K562 (cell line): ENCODE measurements around the gene DBH. TPM values are rescaled to one million over a fixed set of nuclear protein-coding genes. Genes with fewer than 3 reads are reported as not detected.

Experiments used
- ATAC-seq: fragments of 200-7000 bp; cut with Tn5 transposase; 3 replicates; pipeline ENCODE4 v1.9.1; 2020; ENCODE audit warnings: moderate library complexity
- BruUV-seq: library from RNA; stranded (reverse); fragments of 400-500 nt; replicated peaks from 2 replicates; lab custom pipeline; 2021; lab: Mats Ljungman, UMichigan
- CTCF ChIA-PET: fragments of 300-600 bp; formaldehyde crosslinking; extraction: SDS; loops from one replicate; lab custom pipeline; 2021; ENCODE audit warnings: low intra/inter-chr PET ratio; lab: Yijun Ruan, JAX
- POLR2A ChIA-PET: fragments of 300-600, 350-650 bp; sonication (Branson Sonifier 250); formaldehyde crosslinking; extraction: SDS; loops from one replicate; lab custom pipeline; 2021; ENCODE audit warnings: antibody characterized with exemption, inconsistent platforms; lab: Yijun Ruan, JAX
- DNase-seq, 4 experiments: peaks; one replicate each; pipeline versions ENCODE4 v3.0.0 to v3.0.0-alpha.2; 2011 to 2018; ENCODE audit warnings: low spot score in 3 of 4, mixed read lengths in 3 of 4; ENCODE audit errors: extremely low read depth in 1 of 4
- FAIRE-seq: peaks from 2 replicates; lab custom pipeline; 2011; peaks lifted over from hg19 to GRCh38; lab: Jason Lieb, UNC
- H2AFZ ChIP-seq: 2 replicates; pipeline ENCODE4 v1.6.0; 2011; ENCODE audit warnings: low read depth, low read length, control low read depth, inconsistent platforms
- H3K27ac ChIP-seq: fragments of 200-600 bp; 3 replicates; pipeline ENCODE4 v1.8.0; 2011; ENCODE audit warnings: low read depth, mild to moderate bottlenecking, control low read depth, inconsistent platforms, low read length, moderate library complexity, mixed read lengths; ENCODE audit errors: extremely low read depth
- H3K27me3 ChIP-seq, 2 experiments: fragments of 300-600 bp in 1 of 2; 2 replicates in 1 of 2; 3 replicates in 1 of 2; pipeline versions ENCODE4 v1.6.0 to v1.8.0; 2011; ENCODE audit warnings: inconsistent platforms in 2 of 2, low read length in 2 of 2, mild to moderate bottlenecking in 1 of 2, mixed read lengths in 1 of 2, moderate library complexity in 1 of 2; ENCODE audit not compliant: control insufficient read depth in 2 of 2, insufficient read depth in 2 of 2
- H3K36me3 ChIP-seq: fragments of 300-600 bp; 3 replicates; pipeline ENCODE4 v1.8.0; 2011; ENCODE audit warnings: mild to moderate bottlenecking, low read length, inconsistent platforms; ENCODE audit not compliant: control insufficient read depth, insufficient read depth
- H3K4me1 ChIP-seq, 2 experiments: fragments of 200-600 bp in 1 of 2; replicated peaks in 1 of 2; 2 replicates in 1 of 2; 3 replicates in 1 of 2; pipeline versions ENCODE4 v1.5.1 to v1.8.0; 2011; ENCODE audit warnings: inconsistent platforms in 2 of 2, low read length in 2 of 2, mild to moderate bottlenecking in 1 of 2, mixed read lengths in 1 of 2, moderate library complexity in 1 of 2; ENCODE audit not compliant: control insufficient read depth in 2 of 2, insufficient read depth in 2 of 2
- H3K4me2 ChIP-seq: 2 replicates; pipeline ENCODE4 v1.6.1; 2011; ENCODE audit warnings: low read length, control low read depth, inconsistent platforms, mixed read lengths; ENCODE audit not compliant: insufficient read depth
- H3K4me3 ChIP-seq: fragments of 200-600 bp; sonication (generic), shearing (Covaris generic); 2 replicates; pipeline ENCODE4 v1.5.1; 2016; ENCODE audit warnings: control low read depth, inconsistent platforms
- H3K79me2 ChIP-seq: fragments of 200-600 bp; 3 replicates; pipeline ENCODE4 v1.8.0; 2011; ENCODE audit warnings: low read length, inconsistent platforms; ENCODE audit not compliant: control insufficient read depth, insufficient read depth
- H3K9ac ChIP-seq, 2 experiments: 2 replicates each; pipeline versions ENCODE4 v1.6.0 to v1.6.1; 2011; ENCODE audit warnings: low read depth in 2 of 2, low read length in 2 of 2, control low read depth in 1 of 2, inconsistent platforms in 1 of 2, mild to moderate bottlenecking in 1 of 2, mixed read lengths in 1 of 2; ENCODE audit not compliant: insufficient read depth in 1 of 2
- H3K9me1 ChIP-seq: one replicate; pipeline ENCODE4 v1.6.0; 2011; ENCODE audit warnings: inconsistent platforms, mild to moderate bottlenecking, low read length, moderate library complexity; ENCODE audit not compliant: control insufficient read depth, insufficient read depth
- H3K9me3 ChIP-seq: replicated peaks from 2 replicates; pipeline ENCODE4 v1.5.1; 2011; ENCODE audit warnings: low read depth, low read length, inconsistent platforms; ENCODE audit not compliant: control insufficient read depth, insufficient read depth
- H4K20me1 ChIP-seq: replicated peaks from 2 replicates; pipeline ENCODE4 v1.6.1; 2011; ENCODE audit warnings: low read length, inconsistent platforms, mixed read lengths; ENCODE audit not compliant: control insufficient read depth, insufficient read depth
- CHCHD3 ChIP-seq: fragments of 250-450 bp; sonication (Bioruptor Pico); IDR thresholded peaks from 2 replicates; pipeline ENCODE4 v2.1.2; 2022; ENCODE audit warnings: mild to moderate bottlenecking
- DPF2 ChIP-seq: fragments of 450-650 bp; IDR thresholded peaks from 2 replicates; pipeline ENCODE4 v1.6.1; 2016
- ESRRA ChIP-seq: fragments of 450-650 bp; IDR thresholded peaks from 2 replicates; pipeline ENCODE4 v1.6.1; 2014; ENCODE audit warnings: low read depth, mild to moderate bottlenecking, moderate library complexity, borderline replicate concordance
- FOXA1 ChIP-seq: fragments of 450-650 bp; IDR thresholded peaks from 2 replicates; pipeline ENCODE4 v1.6.1; 2016; ENCODE audit warnings: mild to moderate bottlenecking, borderline replicate concordance
- FOXA3 ChIP-seq, 2 experiments: fragments of 450-650 bp in 1 of 2; sonication (generic) in 1 of 2; formaldehyde crosslinking; IDR thresholded peaks in 1 of 2; conservative IDR thresholded peaks in 1 of 2; 2 replicates each; pipeline versions ENCODE4 v1.4.0 to v1.8.0; 2020 to 2022; ENCODE audit warnings: mild to moderate bottlenecking in 2 of 2, missing genetic modification reagents in 1 of 2
- HNRNPH1 ChIP-seq: fragments of 200-400 bp; formaldehyde crosslinking; optimal IDR thresholded peaks from 2 replicates; pipeline ENCODE3; 2017; ENCODE audit warnings: low read depth, mild to moderate bottlenecking, low read length, moderate library complexity
- HNRNPL ChIP-seq: fragments of 200-400 bp; formaldehyde crosslinking; IDR thresholded peaks from 2 replicates; pipeline ENCODE4 v1.6.1; 2017; ENCODE audit warnings: low read depth, mild to moderate bottlenecking, low read length
- KAT7 ChIP-seq: sonication (generic); formaldehyde crosslinking; IDR thresholded peaks from 2 replicates; pipeline ENCODE4 v1.8.0; 2022; ENCODE audit warnings: missing genetic modification reagents, mild to moderate bottlenecking, borderline replicate concordance
- MAFG ChIP-seq: fragments of 450-650 bp; conservative IDR thresholded peaks from 2 replicates; pipeline ENCODE4 v1.6.1; 2016; ENCODE audit warnings: missing genetic modification characterization, missing compliant biosample characterization
- MXI1 ChIP-seq: IDR thresholded peaks from 2 replicates; pipeline ENCODE4 v1.6.1; 2011; ENCODE audit warnings: low read depth, mild to moderate bottlenecking, improper control_type of control experiment, low read length
- PURB ChIP-seq: sonication (generic); formaldehyde crosslinking; IDR thresholded peaks from 2 replicates; pipeline ENCODE4 v1.9.0; 2021; ENCODE audit warnings: low read depth, mild to moderate bottlenecking, missing genetic modification reagents
- SIRT6 ChIP-seq: IDR thresholded peaks from one replicate; pipeline ENCODE4 v1.6.1; 2012; ENCODE audit warnings: low read depth, mild to moderate bottlenecking, control low read depth, inconsistent platforms, low read length, moderate library complexity
- SP2 ChIP-seq: IDR thresholded peaks from 2 replicates; pipeline ENCODE4 v1.6.1; 2011; ENCODE audit warnings: mild to moderate bottlenecking, low read depth, low read length, moderate library complexity; ENCODE audit not compliant: poor library complexity, severe bottlenecking; ENCODE audit errors: extremely low read depth
- TCF7 ChIP-seq: sonication (generic); IDR thresholded peaks from 2 replicates; pipeline ENCODE4 v1.6.1; 2016; ENCODE audit warnings: antibody characterized with exemption, borderline replicate concordance
- TEAD4 ChIP-seq, 2 experiments: sonication (generic) in 1 of 2; formaldehyde crosslinking in 1 of 2; IDR thresholded peaks; 2 replicates each; pipeline versions ENCODE4 v1.6.1 to v1.8.0; 2012 to 2022; ENCODE audit warnings: borderline replicate concordance in 1 of 2, inconsistent platforms in 1 of 2, low read length in 1 of 2, mild to moderate bottlenecking in 1 of 2, missing genetic modification reagents in 1 of 2
- ZFP36 ChIP-seq: fragments of 150-350 bp; IDR thresholded peaks from 2 replicates; pipeline ENCODE4 v1.6.1; 2018; ENCODE audit warnings: low read length, low read depth; ENCODE audit not compliant: partially characterized antibody
- ZNF507 ChIP-seq: conservative IDR thresholded peaks from 2 replicates; pipeline ENCODE4 v1.6.1; 2017; ENCODE audit warnings: missing genetic modification characterization, missing compliant biosample characterization
- WGBS: fragments of 100-300 bp; shearing (Covaris generic); methylation state at CpG from one replicate; pipeline ENCODE4 v1.1.6; 2016; ENCODE audit warnings: low coverage, mixed read lengths; ENCODE audit not compliant: insufficient coverage; ENCODE audit errors: missing lambda C conversion rate; 5-methylcytosine and 5-hydroxymethylcytosine counted together
- in situ Hi-C: fragments of 300-500 bp; cut with MboI; formaldehyde crosslinking; loops from 4 replicates; pipeline ENCODE4 v1.15.0; 2018; ENCODE audit warnings: inconsistent platforms, mixed read lengths
- intact Hi-C: fragments of 100-400 bp; cut with micrococcal nuclease; formaldehyde crosslinking; loops from 2 replicates; pipeline ENCODE4 v1.14.2; 2022
- polyA plus RNA-seq, 8 experiments: library from polyadenylated mRNA; depleted of rRNA in 4 of 8; stranded (reverse) in 5 of 8; unstranded in 3 of 8; fragments of >200 nt; fragmentation: Nextera tagmentation in 2 of 8; fragmentation: Illumina TruSeq in 1 of 8; extraction: Ambion mirVana in 2 of 8; extraction: Trizol in 1 of 8; gene quantifications; 2 replicates each; pipeline versions ENCODE4 v1.2.1 to v1.2.3, GENCODE V29; 2011 to 2014; ENCODE audit warnings: inconsistent platforms in 1 of 8, missing spikeins in 1 of 8
- total RNA-seq, 7 experiments: library from RNA; depleted of rRNA in 6 of 7; stranded (reverse); fragments of >200 nt in 6 of 7; fragmentation: Illumina TruSeq in 2 of 7; extraction: Trizol in 2 of 7; gene quantifications; 2 replicates each; pipeline versions ENCODE4 v1.2.1 to v1.2.3, GENCODE V29; 2011 to 2021; ENCODE audit warnings: low replicate concordance in 1 of 7
- TF ChIP-seq, protein P1 (sequence below): sonication (generic); formaldehyde crosslinking; IDR thresholded peaks from 2 replicates; pipeline ENCODE4 v1.5.0; 2020; ENCODE audit warnings: missing genetic modification reagents

DBH gene
- total and polyA plus RNA-seq, 9 of the 15 experiments (the other 6 are each of a cell fraction or from before 2014, with no cell fraction given), result not detected

DNA sequence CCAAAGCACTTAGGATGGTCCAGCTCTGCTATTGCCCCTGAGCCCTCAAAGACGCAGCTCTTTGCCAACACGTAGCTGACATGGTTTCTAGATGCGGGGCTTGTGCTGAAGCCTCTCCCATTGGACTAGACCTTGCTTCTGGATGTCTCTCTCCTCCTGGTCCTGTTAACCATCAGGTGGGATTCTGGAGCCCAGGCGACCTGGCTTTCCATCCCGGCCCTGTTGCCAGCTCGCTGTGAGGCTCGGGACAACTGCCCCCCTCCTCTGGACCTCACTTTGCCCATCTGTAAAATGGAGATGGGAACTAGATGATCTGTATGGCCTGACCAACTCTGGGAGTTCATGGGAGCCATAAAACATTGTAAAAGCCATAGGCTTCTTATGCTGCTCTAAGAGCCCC is 4.0 kb downstream of the DBH start:
- no TSS peak for BruUV-seq
- POLR2A ChIA-PET, result interaction anchor here (0.6 kb wide), 2 partner anchors 14 to 72 kb away, joined by 3 read pairs; no protein-coding TSS in a partner anchor
- H3K79me2 ChIP-seq, result no peaks in the 10 kb centered on the region
- H3K9ac ChIP-seq, result no peak overlapping the region
- CTCF ChIA-PET, result no interaction called here
- no peak overlapping the region for H3K4me3 ChIP-seq
- H3K27ac ChIP-seq, result no peak overlapping the region
- H3K4me2 ChIP-seq, result no peak overlapping the region
- peaks cover 10 to 91% of the 10 kb centered on the region in 2 experiments; a peak in 4 of 5 replicates for H3K27me3 ChIP-seq
- ATAC-seq, result no peak
- peaks cover 3% of the 10 kb centered on the region for H3K9me1 ChIP-seq
- TF ChIP-seq FOXA1 (no peak), ZNF507 (tag) (no peak), TEAD4 (IDR thresholded peaks at IDR 0.05; ENCODE audit: low read length) (no peak), TEAD4 (CRISPR knock-in tag; IDR thresholded peaks at IDR 0.05; ENCODE audit: borderline replicate concordance) (no peak), HNRNPL (no peak), SIRT6 (no peak), PURB (CRISPR knock-in tag) (no peak), MAFG (tag) (no peak), ZFP36 (no peak), KAT7 (CRISPR knock-in tag) (no peak), ESRRA (no peak), FOXA3 (CRISPR knock-in tag; conservative IDR thresholded peaks at IDR 0.05 in 1 of 2, IDR thresholded peaks at IDR 0.05 in 1 of 2) (no peak), TCF7 (no peak), HNRNPH1 (no peak), DPF2 (no peak), SP2 (no peak), MXI1 (no peak), CHCHD3 (CRISPR knock-in tag) (no peak)
- TF ChIP-seq, protein P1, sequence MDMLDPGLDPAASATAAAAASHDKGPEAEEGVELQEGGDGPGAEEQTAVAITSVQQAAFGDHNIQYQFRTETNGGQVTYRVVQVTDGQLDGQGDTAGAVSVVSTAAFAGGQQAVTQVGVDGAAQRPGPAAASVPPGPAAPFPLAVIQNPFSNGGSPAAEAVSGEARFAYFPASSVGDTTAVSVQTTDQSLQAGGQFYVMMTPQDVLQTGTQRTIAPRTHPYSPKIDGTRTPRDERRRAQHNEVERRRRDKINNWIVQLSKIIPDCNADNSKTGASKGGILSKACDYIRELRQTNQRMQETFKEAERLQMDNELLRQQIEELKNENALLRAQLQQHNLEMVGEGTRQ, result no peak
- no peaks in the 10 kb centered on the region for H3K36me3 ChIP-seq
- in situ Hi-C loops, result no loop called here
- H3K4me1 ChIP-seq, result no peaks in the 10 kb centered on the region
- 0% methylated on average over 7 of the region's 7 CpGs for WGBS
- FAIRE-seq, result no peak
- H2AFZ ChIP-seq, result no peak overlapping the region
- intact Hi-C loops, result no loop called here
- no peaks in the 10 kb centered on the region for H3K9me3 ChIP-seq
- H4K20me1 ChIP-seq, result peaks cover 14% of the 10 kb centered on the region
- DNase-seq, result no peak
